ENCODE data around the gene RBM39. TPM values are rescaled to one million over a fixed set of nuclear protein-coding genes. Genes with fewer than 3 reads are reported as not detected.
"Not testable (repeated sequence)": the region's sequence is repeated elsewhere in the genome, so short reads cannot be mapped to it uniquely, and the experiment has no call there.

Gene RBM39
- total and polyA plus RNA-seq, 5 experiments from 2014 or later: 110 to 713 (median 134) TPM

GRCh38 chr20:35750611-35751010 lies 8.6 kb upstream of the RBM39 start:
- ATAC-seq (no peak), DNase-seq (no peak)
- Mint-ChIP-seq H3K9me3 (no peaks in the 10 kb centered on the region), H3K27ac (no peak overlapping the region), H3K4me3 (no peak overlapping the region), H3K4me1 (peaks cover 0 to 3% (median 1%) of the 10 kb centered on the region in 4 donors), H3K27me3 (no peaks in the 10 kb centered on the region), H3K36me3 (no peaks in the 10 kb centered on the region)
- POLR2A ChIA-PET: interaction anchor here (0.6 kb wide), 1 partner anchor 34 kb away, joined by 3 read pairs; no protein-coding TSS in a partner anchor

DNA sequence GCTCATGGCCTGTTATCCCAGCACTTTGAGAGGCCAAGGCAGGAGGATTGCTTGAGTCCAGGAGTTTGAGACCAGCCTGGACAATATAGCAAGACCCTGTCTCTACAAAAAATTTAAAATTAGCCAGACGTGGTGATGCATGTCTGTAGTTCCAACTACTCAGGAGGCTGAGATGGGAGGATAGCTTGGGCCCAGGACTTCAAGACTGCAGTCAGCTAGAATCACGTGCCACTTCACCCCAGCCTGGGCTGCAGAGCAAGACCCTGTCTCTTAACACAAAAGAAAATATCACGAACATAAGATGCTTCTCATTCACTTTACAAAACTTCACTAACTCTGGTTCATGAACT lies 2.4 kb upstream of the RBM39 start:
- Mint-ChIP-seq H3K27ac (peak overlapping the region; percentile 98 to 100 (median 100)), H3K36me3 (peaks cover 16 to 21% (median 19%) of the 10 kb centered on the region in 3 donors), H3K4me1 (peaks cover 18 to 39% (median 34%) of the 10 kb centered on the region in 4 donors), H3K4me3 (peak overlapping the region; percentile 8 to 100 (median 98))
- H3K27me3 Mint-ChIP-seq, H3K9me3 Mint-ChIP-seq, ATAC-seq, DNase-seq: not testable (repeated sequence)
- POLR2A ChIA-PET: interaction anchor here (1.4 to 11.0 kb wide), 5 partner anchors 14 to 291 kb away, joined by 3 to 684 read pairs (median 16); partner anchors contain the start of genes PHF20 and SCAND1

DNA sequence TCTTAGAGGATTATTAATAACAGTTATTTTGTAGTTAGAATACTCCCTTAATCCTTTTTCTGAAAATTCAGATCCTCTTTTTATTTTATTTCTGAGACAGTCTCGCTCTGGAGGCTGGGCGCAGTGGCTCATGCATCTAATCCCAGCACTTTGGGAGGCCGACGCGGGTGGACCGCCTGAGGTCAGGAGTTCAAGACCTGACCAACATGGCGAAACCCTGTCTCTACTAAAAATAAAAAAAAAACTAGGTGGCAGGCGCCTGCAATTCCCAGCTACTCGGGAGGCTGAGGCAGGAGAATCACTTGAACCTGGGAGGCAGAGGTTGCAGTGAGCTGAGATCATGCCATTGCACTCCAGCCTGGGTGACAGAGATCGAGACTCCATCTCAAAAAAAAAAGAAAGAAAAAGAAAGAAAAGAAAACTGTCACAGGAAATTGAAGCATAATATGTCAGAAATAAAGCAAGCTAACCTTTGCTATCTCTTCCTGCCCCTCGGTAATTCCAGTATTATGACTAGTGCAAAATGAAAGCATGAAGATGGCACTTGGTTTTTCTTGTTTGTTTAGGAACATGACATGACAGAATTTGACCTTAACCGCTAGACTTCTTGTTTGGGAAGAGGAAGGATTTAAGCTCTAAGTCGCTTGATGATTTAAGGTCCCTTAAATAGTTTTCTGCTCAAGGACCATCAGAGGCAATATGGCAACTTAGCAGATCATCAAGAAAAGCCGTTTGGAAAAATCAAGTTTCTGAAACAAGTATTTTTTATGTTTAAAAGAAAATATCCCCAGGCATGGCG lies 1.8 kb upstream of the RBM39 start:
- DNase-seq (peak in 2 of 10 donors; percentile 38 to 41), ATAC-seq (no peak)
- Mint-ChIP-seq H3K4me1 (peaks cover 21 to 45% (median 38%) of the 10 kb centered on the region in 4 donors), H3K36me3 (peaks cover 19 to 26% (median 22%) of the 10 kb centered on the region in 3 donors), H3K27ac (peak overlapping the region; percentile 98 to 100 (median 100)), H3K27me3 (no peaks in the 10 kb centered on the region), H3K4me3 (peak overlapping the region; percentile 93 to 100 (median 99)), H3K9me3 (no peaks in the 10 kb centered on the region)
- POLR2A ChIA-PET: interaction anchor here (1.3 to 11.0 kb wide), 18 partner anchors 14 to 291 kb away, joined by 3 to 684 read pairs (median 14); partner anchors contain the start of genes CPNE1, ERGIC3, NFS1 and PHF20

DNA sequence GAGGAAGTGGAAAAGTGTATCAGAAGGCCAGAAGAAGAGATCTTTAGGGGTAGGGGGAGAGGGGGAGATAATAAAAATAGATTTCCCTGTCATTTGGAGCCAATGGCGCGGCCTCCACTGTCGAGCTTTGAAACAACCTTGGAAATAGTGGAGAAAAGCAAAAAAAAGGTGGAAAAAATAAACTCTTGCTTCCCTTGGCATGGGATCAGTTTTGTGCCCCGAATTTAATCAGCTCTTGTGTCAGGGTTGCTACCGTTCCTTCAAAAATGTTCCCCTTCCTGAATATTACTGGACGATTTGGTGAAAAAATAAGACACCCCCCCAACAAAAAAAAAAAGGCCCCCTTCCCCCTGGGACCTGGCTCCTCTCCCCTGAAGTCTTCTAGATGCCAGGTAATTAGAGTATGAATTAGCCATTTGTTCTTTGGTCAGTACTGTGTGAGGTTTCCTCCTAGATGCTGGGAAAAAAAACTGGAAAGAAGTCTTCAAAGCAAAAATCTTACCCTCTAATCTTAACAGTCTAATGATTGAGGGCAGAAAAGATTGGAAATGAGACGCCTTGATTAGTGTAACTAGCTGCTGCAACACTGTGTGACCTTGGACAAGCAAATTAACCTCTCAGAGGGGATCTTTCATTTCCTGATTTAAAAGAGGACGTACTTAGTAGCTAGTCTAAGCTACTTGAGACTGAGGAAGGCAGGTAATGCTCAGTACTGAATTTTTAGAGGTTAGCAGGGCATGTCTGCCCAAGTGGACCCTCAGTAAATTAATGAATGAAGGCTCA lies 872 bp upstream of the RBM39 start:
- Mint-ChIP-seq H3K27me3 (no peaks in the 10 kb centered on the region), H3K4me1 (peaks cover 27 to 54% (median 47%) of the 10 kb centered on the region in 4 donors), H3K4me3 (peak overlapping the region; percentile 93 to 100 (median 99)), H3K9me3 (no peaks in the 10 kb centered on the region), H3K36me3 (peaks cover 25 to 36% (median 31%) of the 10 kb centered on the region in 3 donors), H3K27ac (peak overlapping the region; percentile 98 to 100 (median 100))
- DNase-seq (peak in 3 of 10 donors; percentile 38 to 55 (median 45)), ATAC-seq (no peak)
- POLR2A ChIA-PET: interaction anchor here (0.6 to 11.0 kb wide), 52 partner anchors 10 to 1260 kb away, joined by 3 to 684 read pairs (median 6); partner anchors contain the start of genes CEP250, CPNE1, EDEM2 and ERGIC3

DNA sequence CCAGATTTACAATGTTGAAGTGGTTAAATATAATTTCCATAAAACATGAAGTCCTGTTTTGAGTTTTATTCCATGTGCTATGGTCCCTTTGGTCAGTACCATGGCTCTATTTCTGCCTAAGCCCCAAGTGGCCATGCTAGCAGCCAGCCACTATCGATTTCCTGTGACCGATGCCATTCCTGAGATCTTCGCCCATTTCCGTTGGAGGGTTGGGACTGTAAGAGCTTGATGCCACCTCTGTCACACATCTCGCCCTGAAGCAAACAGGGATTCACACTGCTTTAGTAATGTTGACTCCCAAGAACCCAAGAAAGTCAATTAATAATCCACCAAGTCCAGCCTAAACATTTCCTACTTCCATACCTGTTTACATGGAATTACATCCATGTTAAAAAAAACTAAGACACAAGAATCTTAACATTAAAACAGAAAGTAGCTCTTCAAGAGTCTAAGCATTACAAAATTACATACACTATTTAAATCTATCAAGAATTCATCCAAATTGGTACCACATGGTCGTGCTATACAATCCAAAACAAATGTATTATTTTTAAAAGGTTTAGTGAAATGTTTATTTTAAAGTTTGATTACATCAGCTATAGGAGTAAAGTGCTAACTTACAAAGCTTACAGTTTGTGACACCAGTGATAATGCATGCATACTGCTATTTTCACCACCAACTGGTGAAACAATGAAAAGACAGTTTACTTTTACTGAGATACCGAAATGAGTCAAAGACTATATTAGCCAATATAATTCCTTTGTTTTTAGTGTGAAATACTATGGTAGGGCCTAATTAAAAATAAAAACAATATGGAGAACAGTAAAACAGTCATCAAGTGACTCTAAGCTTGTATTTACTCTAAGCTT lies 2.5 kb downstream of the RBM39 start:
- ATAC-seq: no peak
- Mint-ChIP-seq H3K27ac (peak overlapping the region; percentile 70 to 100 (median 94)), H3K27me3 (no peaks in the 10 kb centered on the region), H3K9me3 (no peaks in the 10 kb centered on the region), H3K4me1 (peaks cover 32 to 73% (median 65%) of the 10 kb centered on the region in 4 donors), H3K36me3 (peaks cover 31 to 69% (median 48%) of the 10 kb centered on the region in 3 donors), H3K4me3 (peak overlapping the region; percentile 93 to 100 (median 99))
- POLR2A ChIA-PET: interaction anchor here (0.5 to 11.0 kb wide), 10 partner anchors 12 to 248 kb away, joined by 3 to 684 read pairs (median 4); partner anchors contain the start of genes CPNE1, NFS1, PHF20 and RBM12
- peak in 2 of 10 donors; percentile 31 to 47 for DNase-seq

DNA sequence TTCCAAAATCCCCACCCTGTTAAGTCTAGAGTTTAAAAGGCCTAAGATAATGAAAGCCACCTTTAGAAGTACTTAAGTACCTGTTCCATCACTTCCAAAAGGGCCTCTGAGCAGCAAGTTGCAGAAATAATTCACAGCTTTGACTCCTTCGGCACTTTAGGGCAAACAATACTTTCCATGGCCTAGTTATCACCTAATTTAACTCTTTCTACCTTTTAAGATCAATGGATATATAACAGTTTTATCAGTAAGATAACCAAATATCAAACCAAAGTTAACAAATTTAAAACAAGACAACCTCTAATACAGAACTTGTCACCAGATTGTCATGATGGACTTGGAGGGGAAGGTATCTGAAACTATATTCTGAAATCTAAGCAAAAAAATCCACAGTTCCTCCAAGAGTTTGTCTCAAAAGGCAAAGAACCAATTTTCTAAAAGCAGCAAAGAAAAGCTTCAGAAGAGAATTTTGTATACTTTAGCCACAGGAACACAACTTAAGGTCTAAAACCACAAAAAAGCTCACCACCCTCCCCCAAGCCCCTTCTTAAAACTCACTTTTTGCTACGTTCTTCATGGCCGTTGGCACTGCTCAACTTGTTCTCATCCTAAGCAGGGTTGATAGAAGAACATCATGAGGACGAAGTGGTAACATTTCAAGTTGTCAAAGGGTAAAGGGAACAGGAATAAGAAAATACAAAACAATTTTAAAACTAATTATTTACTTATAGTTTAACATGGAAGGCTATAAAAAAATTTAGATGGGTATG lies 3.5 kb downstream of the RBM39 start:
- Mint-ChIP-seq H3K4me3 (peak overlapping the region; percentile 64 to 93 (median 80)), H3K4me1 (peaks cover 34 to 73% (median 66%) of the 10 kb centered on the region in 4 donors), H3K27me3 (no peaks in the 10 kb centered on the region), H3K9me3 (no peaks in the 10 kb centered on the region), H3K36me3 (peaks cover 35 to 78% (median 54%) of the 10 kb centered on the region in 3 donors), H3K27ac (peak overlapping the region; percentile 0 to 98 (median 80))
- POLR2A ChIA-PET: interaction anchor here (0.5 to 11.0 kb wide), 4 partner anchors 10 to 143 kb away, joined by 3 to 684 read pairs (median 4); partner anchors contain the start of gene PHF20
- ATAC-seq (no peak), DNase-seq (peak in 1 of 10 donors; percentile 5)

DNA sequence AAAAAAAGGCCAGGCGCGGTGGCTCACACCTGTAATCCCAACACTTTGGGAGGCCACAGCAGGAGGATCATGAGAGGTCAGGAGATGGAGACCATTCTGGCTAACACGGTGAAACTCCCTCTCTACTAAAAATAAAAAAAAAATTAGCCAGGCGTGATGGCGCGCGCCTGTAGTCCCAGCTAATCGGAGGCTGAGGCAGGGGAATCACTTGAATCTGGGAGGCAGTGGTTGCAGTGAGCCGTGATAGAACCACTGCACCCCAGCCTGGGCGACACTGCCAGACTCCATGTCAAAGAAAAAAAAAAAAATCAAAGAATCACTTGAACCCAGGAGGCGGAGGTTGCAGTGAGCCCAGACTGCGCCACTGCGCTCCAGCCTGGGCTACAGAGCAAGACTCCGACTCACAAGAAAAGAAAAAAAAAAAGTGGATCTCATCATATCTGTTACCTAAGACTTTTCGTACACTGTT lies 4.2 kb downstream of the RBM39 start:
- peaks cover 35 to 85% (median 59%) of the 10 kb centered on the region in 3 donors for H3K36me3 Mint-ChIP-seq
- peak overlapping the region; percentile 64 to 93 (median 80) for H3K4me3 Mint-ChIP-seq
- H3K27ac Mint-ChIP-seq: peak overlapping the region in 9 of 10 donors; percentile 61 to 98 (median 81)
- DNase-seq (no peak), ATAC-seq (no peak)
- peaks cover 31 to 73% (median 66%) of the 10 kb centered on the region in 4 donors for H3K4me1 Mint-ChIP-seq
- H3K9me3 Mint-ChIP-seq: no peaks in the 10 kb centered on the region
- H3K27me3 Mint-ChIP-seq: no peaks in the 10 kb centered on the region
- POLR2A ChIA-PET: interaction anchor here (0.7 to 11.0 kb wide), 3 partner anchors 9 to 767 kb away, joined by 4 to 684 read pairs (median 4); partner anchors contain the start of gene PHF20

DNA sequence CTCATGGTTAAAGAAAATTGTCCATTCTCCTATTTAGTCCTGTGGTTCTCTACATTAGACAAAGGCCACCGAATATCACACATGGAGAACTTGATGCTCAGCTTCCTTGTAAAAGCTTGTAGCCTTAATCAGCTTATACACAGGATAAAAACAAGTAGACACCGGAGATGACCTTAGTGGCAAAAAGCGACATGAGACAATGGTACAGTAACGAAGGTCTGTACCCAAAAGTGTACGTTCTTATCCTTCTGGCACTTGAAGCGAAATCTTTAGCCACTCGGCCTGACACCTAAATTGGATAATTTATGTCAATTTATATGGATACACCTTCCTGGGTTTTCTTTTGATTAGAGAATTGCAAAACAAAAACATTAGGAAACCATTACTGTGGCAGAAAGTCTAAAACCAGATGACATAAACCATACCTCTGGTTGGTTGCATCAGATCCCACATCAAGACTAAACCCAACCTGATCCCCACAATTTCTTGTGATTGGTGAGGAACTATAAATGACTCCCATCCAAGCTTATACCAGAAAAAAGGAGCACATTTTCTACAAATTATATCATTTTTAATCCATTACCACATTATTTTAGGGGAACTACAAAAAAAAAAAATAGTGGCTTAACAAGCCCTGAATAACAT lies 6.1 kb downstream of the RBM39 start:
- peaks cover 31 to 95% (median 58%) of the 10 kb centered on the region in 3 donors for H3K36me3 Mint-ChIP-seq
- DNase-seq (peak in 1 of 10 donors; percentile 9), ATAC-seq (peak; percentile 16 to 26)
- peaks cover 27 to 88% (median 69%) of the 10 kb centered on the region in 4 donors for H3K4me1 Mint-ChIP-seq
- POLR2A ChIA-PET: interaction anchor here (0.6 to 1.7 kb wide), 4 partner anchors 10 to 1971 kb away, joined by 3 to 5 read pairs (median 4); no protein-coding TSS in a partner anchor
- H3K27ac Mint-ChIP-seq: peak overlapping the region in 8 of 10 donors; percentile 7 to 83 (median 61)
- H3K27me3 Mint-ChIP-seq: no peaks in the 10 kb centered on the region
- H3K4me3 Mint-ChIP-seq: peak overlapping the region; percentile 38 to 82 (median 68)
- no peaks in the 10 kb centered on the region for H3K9me3 Mint-ChIP-seq

DNA sequence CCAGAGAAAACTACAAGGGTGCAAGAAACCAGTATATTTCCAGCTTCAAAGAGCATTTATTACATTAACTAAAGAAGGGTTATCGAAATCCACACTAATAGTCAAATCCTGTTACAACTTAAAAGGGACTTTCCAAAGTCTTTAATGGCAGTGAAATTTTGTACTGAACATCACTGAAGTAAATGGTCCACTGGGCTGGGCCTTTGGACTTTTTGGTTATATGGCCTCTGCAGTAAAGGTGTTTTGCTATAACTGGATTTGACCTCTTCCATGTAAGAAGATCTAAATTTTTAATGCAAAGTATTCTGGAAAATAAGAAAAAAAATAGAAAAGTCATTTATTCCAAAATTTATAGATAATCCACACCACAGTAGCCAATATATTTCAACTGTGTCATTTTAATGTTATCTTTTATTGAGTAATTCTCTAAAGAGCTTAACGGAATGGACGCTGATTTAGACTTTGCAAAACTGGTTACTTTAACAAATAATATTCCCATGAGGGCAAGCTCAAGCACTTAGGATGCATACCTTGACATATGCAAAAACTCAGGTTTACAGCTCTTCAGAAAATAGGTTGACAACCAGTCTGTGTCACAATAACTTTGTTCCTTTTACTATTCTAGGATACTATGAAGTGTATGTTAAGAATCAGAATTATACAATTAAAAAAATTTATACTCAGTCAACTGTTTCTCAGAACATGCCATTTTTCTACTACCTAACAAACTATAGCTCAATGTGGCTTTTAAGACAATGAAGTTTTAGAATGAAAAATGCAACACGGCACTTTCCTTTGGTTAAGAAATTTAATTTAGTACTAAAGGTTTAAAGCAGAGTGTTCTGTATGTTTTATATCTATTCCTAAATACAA lies 7.0 kb downstream of the RBM39 start:
- POLR2A ChIA-PET: interaction anchor here (0.6 to 1.7 kb wide), 3 partner anchors 9 to 71 kb away, joined by 3 to 5 read pairs (median 5); no protein-coding TSS in a partner anchor
- DNase-seq (no peak), ATAC-seq (no peak)
- Mint-ChIP-seq H3K9me3 (no peaks in the 10 kb centered on the region), H3K27me3 (no peaks in the 10 kb centered on the region), H3K4me1 (peaks cover 24 to 90% (median 72%) of the 10 kb centered on the region in 4 donors), H3K36me3 (peaks cover 24 to 97% (median 54%) of the 10 kb centered on the region in 3 donors), H3K27ac (peak overlapping the region in 8 of 10 donors; percentile 19 to 81 (median 59)), H3K4me3 (peak overlapping the region; percentile 9 to 77 (median 68))

All from naive thymus-derived CD8-positive, alpha-beta T cell (primary cell).